ENCODE results near the gene GLTP.

The GLTP gene

DNA sequence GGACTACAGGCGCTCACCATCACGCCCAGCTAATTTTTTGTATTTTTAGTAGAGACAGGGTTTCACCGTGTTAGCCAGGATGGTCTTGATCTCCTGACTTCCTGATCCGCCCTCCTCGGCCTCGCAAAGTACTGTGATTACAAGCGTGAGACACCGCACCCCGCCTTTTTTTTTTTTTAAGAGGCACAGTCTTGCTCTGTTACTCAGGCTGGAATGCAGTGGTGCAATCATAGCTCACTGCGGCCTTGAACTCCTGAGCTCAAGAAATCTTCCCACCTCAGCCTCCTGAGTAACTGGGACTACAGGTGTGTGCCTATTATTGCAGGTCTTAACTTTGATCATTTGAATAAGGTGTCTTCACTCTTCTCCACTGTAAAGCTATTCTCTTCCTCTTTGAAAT, 5.3 kb upstream of the GLTP start:
- DNase-seq (ENCODE audit: low read depth) = peak; percentile 50
- no peak overlapping the region for H3K4me3 ChIP-seq (ENCODE audit: low read depth, low read length)
- TF ChIP-seq CTCF (conservative IDR thresholded peaks at IDR 0.05; ENCODE audit: low read depth, low read length) = no peak

- TF ChIP-seq CTCF (conservative IDR thresholded peaks at IDR 0.05; ENCODE audit: low read depth, low read length) = no peak
- no peak for DNase-seq (ENCODE audit: low read depth)
- no peak overlapping the region for H3K4me3 ChIP-seq (ENCODE audit: low read depth, low read length)
These were observed 3.1 kb upstream of the GLTP start for GRCh38 chr12:109883461-109883860.

GRCh38 chr12:109881752-109882151, 1.4 kb upstream of the GLTP start:
- no peak for DNase-seq (ENCODE audit: low read depth)
- H3K4me3 ChIP-seq (ENCODE audit: low read depth, low read length) = no peak overlapping the region
- TF ChIP-seq CTCF (conservative IDR thresholded peaks at IDR 0.05; ENCODE audit: low read depth, low read length) = no peak

DNA sequence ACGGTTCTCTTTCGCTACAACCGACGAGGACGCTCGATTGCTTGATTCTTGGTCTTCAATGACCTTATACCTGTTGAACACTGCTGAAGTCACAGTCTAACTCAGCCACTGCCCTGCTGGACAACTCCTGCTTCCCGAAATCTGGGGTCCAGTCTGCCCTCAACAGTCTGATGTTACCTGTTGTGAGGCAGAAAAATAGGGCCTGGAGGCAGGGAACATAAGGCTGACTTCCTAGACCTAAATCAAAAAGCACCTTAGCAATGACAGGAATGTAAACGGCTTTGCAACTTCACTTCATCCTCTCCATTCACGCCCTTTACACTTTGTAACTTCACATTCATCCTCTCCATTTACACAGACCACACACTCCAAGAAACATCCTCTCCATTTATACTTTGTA, 597 bp upstream of the GLTP start:
- TF ChIP-seq CTCF (conservative IDR thresholded peaks at IDR 0.05; ENCODE audit: low read depth, low read length) = no peak
- peak overlapping the region; percentile 77 for H3K4me3 ChIP-seq (ENCODE audit: low read depth, low read length)
- DNase-seq (ENCODE audit: low read depth) = no peak

DNA sequence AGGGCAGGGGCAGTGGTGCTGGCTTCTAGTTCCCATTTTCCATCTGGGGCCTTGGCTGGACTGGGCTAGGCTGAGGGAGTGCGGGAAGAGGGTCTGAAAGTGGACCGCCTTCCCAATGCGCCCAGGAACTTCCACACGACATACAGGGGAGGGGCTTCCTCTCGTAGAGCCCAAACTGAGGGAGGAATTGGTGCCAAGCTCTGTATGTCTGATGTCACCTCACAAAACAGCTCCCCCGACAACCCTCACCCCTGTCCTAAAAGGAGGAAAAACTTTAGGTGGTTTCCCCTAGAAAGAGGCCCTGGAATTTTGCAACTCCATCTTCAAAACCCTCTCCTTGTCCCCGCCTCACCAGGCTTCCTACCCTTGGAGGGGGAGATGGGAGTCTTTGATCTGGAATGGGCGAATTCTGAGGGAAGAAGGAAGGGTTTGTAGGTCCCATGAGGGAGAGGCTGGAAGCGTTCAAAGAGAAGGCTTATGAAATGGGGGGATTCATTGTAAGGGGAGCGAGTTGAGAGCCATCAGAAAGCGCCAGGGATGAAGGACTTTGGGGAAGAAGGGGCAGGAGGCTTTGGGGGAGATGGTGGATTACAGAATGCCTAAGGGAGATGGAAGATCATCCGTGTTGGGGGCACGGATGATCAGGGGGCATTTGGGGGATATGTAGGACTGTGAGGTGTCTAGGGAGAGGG, 844 bp downstream of the GLTP start:
- DNase-seq (ENCODE audit: low read depth) = peak; percentile 5
- no peak for TF ChIP-seq CTCF (conservative IDR thresholded peaks at IDR 0.05; ENCODE audit: low read depth, low read length)
- H3K4me3 ChIP-seq (ENCODE audit: low read depth, low read length) = peak overlapping the region; percentile 77

GRCh38 chr12:109878749-109879148, 1.6 kb downstream of the GLTP start:
- TF ChIP-seq CTCF (conservative IDR thresholded peaks at IDR 0.05; ENCODE audit: low read depth, low read length) = no peak
- H3K4me3 ChIP-seq (ENCODE audit: low read depth, low read length) = peak overlapping the region; percentile 77
- DNase-seq (ENCODE audit: low read depth) = no peak

- no peak overlapping the region for H3K4me3 ChIP-seq (ENCODE audit: low read depth, low read length)
- no peak for DNase-seq (ENCODE audit: low read depth)
These were observed 2.1 kb downstream of the GLTP start for GRCh38 chr12:109878247-109878625.

More at GRCh38 chr12:109878247-109878625, 2.1 kb downstream of the GLTP start:
- no peak for TF ChIP-seq CTCF (conservative IDR thresholded peaks at IDR 0.05; ENCODE audit: low read depth, low read length)

Measured in choroid plexus epithelial cell (primary cell).